ENCODE data around the gene FHIP2A.

DNA sequence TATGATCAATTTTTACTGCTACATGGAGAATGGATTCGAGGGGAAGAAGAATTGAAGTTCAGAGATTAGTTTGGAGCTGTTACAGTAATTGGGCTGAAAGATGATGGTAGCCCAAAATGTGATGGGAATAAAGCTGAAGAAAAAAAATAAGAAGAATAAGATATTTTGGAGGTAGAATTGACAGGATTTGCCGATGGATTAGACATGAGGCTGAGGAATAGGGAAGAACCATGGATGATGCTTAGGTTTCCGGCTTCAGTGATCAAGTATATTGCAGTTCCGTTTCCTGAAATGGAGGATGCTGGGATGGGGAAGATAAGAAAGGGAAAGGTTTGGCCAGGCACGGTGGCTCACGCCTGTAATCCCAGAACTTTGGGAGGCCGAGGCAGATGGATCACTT, 38.9 kb upstream of the FHIP2A start:
- TF ChIP-seq, protein P1, sequence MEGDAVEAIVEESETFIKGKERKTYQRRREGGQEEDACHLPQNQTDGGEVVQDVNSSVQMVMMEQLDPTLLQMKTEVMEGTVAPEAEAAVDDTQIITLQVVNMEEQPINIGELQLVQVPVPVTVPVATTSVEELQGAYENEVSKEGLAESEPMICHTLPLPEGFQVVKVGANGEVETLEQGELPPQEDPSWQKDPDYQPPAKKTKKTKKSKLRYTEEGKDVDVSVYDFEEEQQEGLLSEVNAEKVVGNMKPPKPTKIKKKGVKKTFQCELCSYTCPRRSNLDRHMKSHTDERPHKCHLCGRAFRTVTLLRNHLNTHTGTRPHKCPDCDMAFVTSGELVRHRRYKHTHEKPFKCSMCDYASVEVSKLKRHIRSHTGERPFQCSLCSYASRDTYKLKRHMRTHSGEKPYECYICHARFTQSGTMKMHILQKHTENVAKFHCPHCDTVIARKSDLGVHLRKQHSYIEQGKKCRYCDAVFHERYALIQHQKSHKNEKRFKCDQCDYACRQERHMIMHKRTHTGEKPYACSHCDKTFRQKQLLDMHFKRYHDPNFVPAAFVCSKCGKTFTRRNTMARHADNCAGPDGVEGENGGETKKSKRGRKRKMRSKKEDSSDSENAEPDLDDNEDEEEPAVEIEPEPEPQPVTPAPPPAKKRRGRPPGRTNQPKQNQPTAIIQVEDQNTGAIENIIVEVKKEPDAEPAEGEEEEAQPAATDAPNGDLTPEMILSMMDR (optimal IDR thresholded peaks at IDR 0.05 in 1 of 3, IDR thresholded peaks at IDR 0.05 in 1 of 3, conservative IDR thresholded peaks at IDR 0.05 in 1 of 3; ENCODE audit: extremely low read depth in 1 of 3, insufficient read depth in 2 of 3, low read length in 3 of 3) = no peak
- no peak for TF ChIP-seq EZH2 (IDR thresholded peaks at IDR 0.05; ENCODE audit: low read length)
